ENCODE results near the gene NRBF2.

- TF ChIP-seq POLR2A (IDR thresholded peaks at IDR 0.05; ENCODE audit: low read depth, low read length): no peak
- TF ChIP-seq TAF1 (IDR thresholded peaks at IDR 0.05; ENCODE audit: borderline replicate concordance, low read depth, low read length): no peak
These were observed 64.4 kb downstream of the NRBF2 start for GRCh38 chr10:63197344-63198092.
